Coronary artery (tissue), 2 donors: ENCODE measurements around the gene TMEM184C.

Experiments used
- DNase-seq: peaks from one replicate; pipeline ENCODE4 v3.0.0-alpha.2; 2017; ENCODE audit warnings: low spot score
- H3K27ac ChIP-seq, 2 donors: fragments of 200-600 bp; sonication (generic); one replicate each; pipeline ENCODE4 v1.5.1; 2016 to 2019
- H3K4me3 ChIP-seq: fragments of 200-600 bp; sonication (generic); 2 replicates; pipeline ENCODE4 v1.5.1; 2016; ENCODE audit warnings: mild to moderate bottlenecking, moderate library complexity
- CTCF ChIP-seq: fragments of 200-600 bp; sonication (generic); IDR thresholded peaks from one replicate; pipeline ENCODE4 v1.5.1; 2019; ENCODE audit warnings: antibody characterized with exemption

The TMEM184C gene

GRCh38 chr4:147643616-147644015, 26.4 kb downstream of the TMEM184C start:
- no peak for DNase-seq
- H3K27ac ChIP-seq, result no peak overlapping the region
- TF ChIP-seq CTCF, result no peak
- H3K4me3 ChIP-seq, result no peak overlapping the region

- Histone ChIP-seq H3K4me3 (no peak overlapping the region), H3K27ac (no peak overlapping the region)
- no peak for DNase-seq
- no peak for TF ChIP-seq CTCF
Measured at GRCh38 chr4:147644471-147644870, 27.3 kb downstream of the TMEM184C start.

- DNase-seq, result no peak
- H3K4me3 ChIP-seq, result no peak overlapping the region
- no peak for TF ChIP-seq CTCF
- no peak overlapping the region for H3K27ac ChIP-seq
Measured at GRCh38 chr4:147645099-147645498, 27.9 kb downstream of the TMEM184C start.

GRCh38 chr4:147648656-147649055, 31.5 kb downstream of the TMEM184C start:
- Histone ChIP-seq H3K27ac (no peak overlapping the region), H3K4me3 (no peak overlapping the region)
- no peak for DNase-seq
- TF ChIP-seq CTCF, result no peak

GRCh38 chr4:147651563-147651962, 34.4 kb downstream of the TMEM184C start:
- H3K27ac ChIP-seq, result no peak overlapping the region
- TF ChIP-seq CTCF, result no peak
- no peak for DNase-seq
- no peak overlapping the region for H3K4me3 ChIP-seq

GRCh38 chr4:147655639-147656038, 38.4 kb downstream of the TMEM184C start:
- Histone ChIP-seq H3K27ac (no peak overlapping the region), H3K4me3 (no peak overlapping the region)
- no peak for TF ChIP-seq CTCF
- DNase-seq, result no peak

- no peak for TF ChIP-seq CTCF
- no peak for DNase-seq
- Histone ChIP-seq H3K4me3 (no peak overlapping the region), H3K27ac (no peak overlapping the region)
Measured at GRCh38 chr4:147658501-147658900, 41.3 kb downstream of the TMEM184C start.
